ENCODE results near the gene MTRF1L.
A peak's percentile ranks its signal among the peaks of the same experiment; 100 is the strongest.
"Not testable (repeated sequence)": the region's sequence is repeated elsewhere in the genome, so short reads cannot be mapped to it uniquely, and the experiment has no call there.

Gene MTRF1L

GRCh38 chr6:152977556-152977955, 25.0 kb downstream of the MTRF1L start:
- no peak for DNase-seq
- in situ Hi-C loops (cut with MboI; ENCODE audit: low pct_unique_long_range_greater_than_20kb, low sequenced_read_pairs): no loop called here

- no peak for DNase-seq
- in situ Hi-C loops (cut with MboI; ENCODE audit: low pct_unique_long_range_greater_than_20kb, low sequenced_read_pairs): no loop called here
These were observed 25.8 kb downstream of the MTRF1L start for GRCh38 chr6:152976749-152977148.

DNA sequence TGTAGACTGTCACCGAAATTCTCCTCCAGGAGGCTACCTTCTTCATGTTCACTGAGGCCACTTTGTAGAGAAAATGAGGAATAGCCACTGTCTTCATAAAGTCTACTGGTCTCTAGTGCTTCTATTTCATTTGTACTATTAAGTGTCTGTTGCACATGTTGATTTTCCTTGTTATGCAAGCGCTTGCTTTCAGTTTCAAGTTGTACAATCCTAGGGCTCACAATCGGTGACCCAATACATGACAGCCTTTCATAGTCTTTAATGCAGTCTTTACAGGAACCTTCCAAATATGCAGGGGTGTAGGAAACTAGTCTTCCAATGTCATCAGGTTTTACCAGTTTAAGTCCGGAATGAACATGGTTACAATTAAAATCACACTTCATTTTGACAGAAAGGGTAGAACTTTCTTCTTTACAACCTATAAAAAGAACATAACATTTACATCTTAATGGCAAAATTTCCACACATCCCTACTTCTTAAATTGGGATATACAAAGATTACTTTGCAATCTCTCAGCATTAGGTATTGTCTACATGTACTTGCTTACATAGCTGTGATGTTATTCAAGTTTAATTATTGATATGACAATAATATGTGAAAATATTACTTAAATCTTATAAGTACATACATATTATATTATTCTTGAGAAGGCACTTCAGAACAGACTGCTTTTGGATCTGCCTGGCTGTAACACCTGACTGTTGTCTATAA, 27.1 kb downstream of the MTRF1L start:
- no peak for DNase-seq
- in situ Hi-C loops (cut with MboI; ENCODE audit: low pct_unique_long_range_greater_than_20kb, low sequenced_read_pairs): no loop called here

DNA sequence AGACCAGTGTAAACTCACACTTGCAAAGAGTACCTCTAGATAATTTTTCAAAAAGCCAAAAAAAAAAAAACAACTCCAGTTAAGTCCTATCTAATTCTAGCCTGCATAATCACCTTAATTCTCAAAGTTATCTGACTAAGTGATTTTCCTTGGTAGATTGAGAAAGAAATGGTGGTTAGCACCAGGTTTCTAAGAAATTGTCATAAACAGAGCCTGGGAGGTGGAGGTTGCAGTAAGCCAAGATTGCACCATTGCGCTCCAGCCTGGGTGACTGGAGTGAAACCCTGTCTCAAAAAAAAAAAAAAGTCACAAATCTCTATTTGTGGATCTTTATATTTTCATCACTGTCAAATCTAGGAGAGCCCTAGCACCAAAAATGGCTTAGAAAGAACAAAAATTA, 28.6 kb downstream of the MTRF1L start:
- no peak for DNase-seq
- in situ Hi-C loops (cut with MboI; ENCODE audit: low pct_unique_long_range_greater_than_20kb, low sequenced_read_pairs): no loop called here

DNA sequence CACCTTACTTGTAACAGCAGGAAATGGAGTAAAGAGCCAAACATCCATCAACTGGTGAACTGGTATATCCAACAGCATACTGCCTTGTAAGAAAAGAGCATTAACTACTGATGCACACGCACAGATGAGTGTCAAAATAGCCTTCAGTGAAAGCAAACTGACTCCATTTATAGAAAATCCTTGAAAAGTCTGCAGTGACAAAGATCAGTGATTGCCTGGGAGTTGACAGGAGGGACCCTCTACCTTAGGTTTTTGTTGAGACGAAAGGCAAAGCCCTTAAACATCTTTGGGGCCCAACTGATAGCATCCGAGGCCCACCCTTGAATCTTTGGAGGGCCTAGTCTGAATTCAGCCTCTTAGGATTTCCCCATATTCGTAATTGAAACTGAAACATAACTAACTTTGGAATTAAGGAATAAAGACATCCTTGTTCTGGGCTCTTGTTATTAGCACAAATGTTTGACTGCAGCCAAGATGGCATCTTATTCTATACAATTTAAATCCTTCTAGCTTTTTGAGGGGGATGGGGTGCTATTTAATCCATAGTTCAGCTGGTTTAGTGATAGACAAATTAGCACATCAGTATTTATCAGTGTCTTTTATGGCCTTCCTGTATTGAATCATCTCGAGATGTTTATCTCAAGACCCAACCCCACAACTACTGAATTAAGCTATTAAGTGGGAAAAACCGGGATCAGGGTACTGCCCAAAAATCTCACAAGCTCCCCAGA, 32.7 kb downstream of the MTRF1L start:
- DNase-seq: no peak
- in situ Hi-C loops (cut with MboI; ENCODE audit: low pct_unique_long_range_greater_than_20kb, low sequenced_read_pairs): no loop called here

GRCh38 chr6:152966168-152966894, 36.2 kb downstream of the MTRF1L start:
- DNase-seq; in situ Hi-C loops (cut with MboI; ENCODE audit: low pct_unique_long_range_greater_than_20kb, low sequenced_read_pairs): not testable (repeated sequence)

GRCh38 chr6:152959333-152959732, 43.2 kb downstream of the MTRF1L start:
- DNase-seq: no peak
- in situ Hi-C loops (cut with MboI; ENCODE audit: low pct_unique_long_range_greater_than_20kb, low sequenced_read_pairs): no loop called here

GRCh38 chr6:152957796-152958195, 44.7 kb downstream of the MTRF1L start:
- DNase-seq: no peak
- in situ Hi-C loops (cut with MboI; ENCODE audit: low pct_unique_long_range_greater_than_20kb, low sequenced_read_pairs): no loop called here

DNA sequence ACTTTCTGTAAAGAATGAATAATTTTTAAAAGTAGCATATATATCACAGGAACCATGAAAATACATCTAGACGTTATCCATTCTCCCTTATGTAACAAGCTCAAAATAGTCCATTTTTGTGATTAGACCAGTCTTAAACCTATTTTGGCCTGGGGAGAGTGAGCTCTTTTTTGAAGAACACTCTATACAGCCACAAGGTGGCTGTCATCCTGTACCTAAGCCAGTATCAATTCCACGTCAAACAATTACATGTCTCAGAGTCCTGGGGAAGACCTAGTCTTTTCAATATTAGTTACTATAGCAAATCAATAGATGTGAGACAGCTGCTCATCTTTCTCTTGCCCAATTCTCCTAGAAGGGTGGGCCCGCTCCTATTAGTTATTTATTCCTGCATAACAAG, 48.1 kb downstream of the MTRF1L start:
- in situ Hi-C loops (cut with MboI; ENCODE audit: low pct_unique_long_range_greater_than_20kb, low sequenced_read_pairs): no loop called here
- DNase-seq: no peak

DNA sequence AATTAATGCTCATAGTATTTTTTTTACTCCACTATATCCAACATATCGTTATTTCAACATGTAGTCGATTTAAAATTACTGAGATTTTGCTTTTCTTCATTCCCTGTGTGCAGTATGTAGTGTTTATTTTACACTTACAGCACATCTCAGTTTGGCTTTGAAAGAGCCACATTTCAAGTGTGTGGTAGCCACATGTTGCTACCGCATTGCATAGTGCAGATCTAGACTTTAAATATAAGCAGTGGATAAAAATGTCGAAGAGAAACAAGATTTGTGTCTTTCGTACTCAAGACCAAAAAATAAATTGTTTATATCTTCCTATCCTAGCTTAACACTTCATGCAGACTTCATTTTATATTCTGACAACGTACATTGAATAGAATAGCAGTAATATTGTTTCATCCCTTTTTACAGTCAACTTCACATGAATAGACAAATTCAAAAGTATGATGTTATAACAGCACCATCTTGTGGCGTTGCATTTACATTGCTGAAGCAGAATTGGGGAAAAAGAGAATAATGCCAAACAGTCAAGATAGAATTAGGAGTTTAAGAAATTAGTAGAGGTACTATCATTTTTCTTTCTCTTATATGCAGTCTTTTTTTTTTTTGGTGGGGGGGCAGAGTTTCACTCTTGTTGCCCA, 49.5 kb downstream of the MTRF1L start:
- in situ Hi-C loops (cut with MboI; ENCODE audit: low pct_unique_long_range_greater_than_20kb, low sequenced_read_pairs): no loop called here
- DNase-seq: peak; percentile 53

GRCh38 chr6:152952045-152952444, 50.5 kb downstream of the MTRF1L start:
- no peak for DNase-seq
- in situ Hi-C loops (cut with MboI; ENCODE audit: low pct_unique_long_range_greater_than_20kb, low sequenced_read_pairs): no loop called here

GRCh38 chr6:152950240-152950639, 52.3 kb downstream of the MTRF1L start:
- no peak for DNase-seq
- in situ Hi-C loops (cut with MboI; ENCODE audit: low pct_unique_long_range_greater_than_20kb, low sequenced_read_pairs): no loop called here

- peak; percentile 51 for DNase-seq
- in situ Hi-C loops (cut with MboI; ENCODE audit: low pct_unique_long_range_greater_than_20kb, low sequenced_read_pairs): no loop called here
These were observed 54.2 kb downstream of the MTRF1L start for GRCh38 chr6:152948150-152948768.

GRCh38 chr6:152946995-152947394, 55.5 kb downstream of the MTRF1L start:
- no peak for DNase-seq
- in situ Hi-C loops (cut with MboI; ENCODE audit: low pct_unique_long_range_greater_than_20kb, low sequenced_read_pairs): no loop called here

- in situ Hi-C loops (cut with MboI; ENCODE audit: low pct_unique_long_range_greater_than_20kb, low sequenced_read_pairs): no loop called here
- no peak for DNase-seq
These were observed 56.0 kb downstream of the MTRF1L start for GRCh38 chr6:152946484-152946883.

GRCh38 chr6:152943260-152943897, 59.1 kb downstream of the MTRF1L start:
- in situ Hi-C loops (cut with MboI; ENCODE audit: low pct_unique_long_range_greater_than_20kb, low sequenced_read_pairs): no loop called here
- no peak for DNase-seq

DNA sequence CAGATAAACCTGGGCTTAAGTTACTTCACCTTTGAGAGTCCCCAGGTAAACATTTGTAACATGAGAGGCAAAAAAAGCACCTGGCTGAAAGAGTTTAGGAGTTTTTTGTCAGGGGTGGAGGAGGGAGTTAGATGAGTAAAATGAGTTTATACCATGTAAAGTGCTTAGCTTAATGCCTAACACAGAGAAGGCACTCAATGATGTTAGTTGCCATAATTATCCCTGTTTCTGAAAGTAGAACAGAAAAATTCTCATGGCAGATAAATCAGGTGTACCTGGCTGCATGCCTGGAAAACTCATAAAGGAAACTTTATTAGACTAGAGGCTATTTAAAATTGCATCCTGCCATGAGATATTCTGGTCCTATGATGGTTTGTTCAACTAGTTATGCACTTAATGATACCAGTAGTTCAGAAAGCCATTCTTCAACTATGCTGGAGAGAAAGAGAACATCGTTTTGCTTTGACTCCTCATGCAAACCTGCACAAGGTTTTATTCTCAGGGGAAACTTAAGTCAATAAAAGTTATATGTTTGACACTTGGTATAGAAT, 60.1 kb downstream of the MTRF1L start:
- no peak for DNase-seq
- in situ Hi-C loops (cut with MboI; ENCODE audit: low pct_unique_long_range_greater_than_20kb, low sequenced_read_pairs): no loop called here

DNA sequence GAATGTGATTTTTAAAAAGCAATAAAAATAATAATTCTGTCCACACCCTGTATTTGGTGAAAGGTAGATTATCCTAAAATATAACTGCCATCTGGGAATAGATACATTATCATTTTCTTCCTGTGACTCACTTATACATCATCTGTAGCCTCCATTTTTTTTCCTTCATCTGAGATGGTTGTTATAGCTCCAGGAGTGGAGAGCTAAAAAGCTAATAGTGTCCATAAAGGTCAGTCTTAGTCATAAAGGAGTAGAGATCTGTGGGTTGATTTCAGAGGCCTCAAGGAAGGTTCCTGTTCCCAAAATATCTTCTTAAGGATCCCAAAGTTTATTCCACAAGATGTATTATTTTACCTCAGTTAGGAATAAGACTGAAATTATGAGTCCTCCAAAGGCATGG, 60.8 kb downstream of the MTRF1L start:
- in situ Hi-C loops (cut with MboI; ENCODE audit: low pct_unique_long_range_greater_than_20kb, low sequenced_read_pairs): no loop called here
- no peak for DNase-seq

Measured in KBM-7 (cell line).